HG03097 (cell line): Measurements from ENCODE around the gene CA11.

Experiments
- ATAC-seq: cut with Tn5 transposase; IDR thresholded peaks from one replicate; pipeline ENCODE4 v1.9.1; 2021; ENCODE audit not compliant: unreplicated experiment, low FRiP score

Gene CA11

GRCh38 chr19:48616041-48616436, 29.9 kb downstream of the CA11 start:
- no peak for ATAC-seq

GRCh38 chr19:48615231-48616040, 30.6 kb downstream of the CA11 start:
- no peak for ATAC-seq

GRCh38 chr19:48614436-48615230, 31.4 kb downstream of the CA11 start, which contains the start of gene FAM83E:
TSS of gene FAM83E (minus strand) at chr19:48615076. CDS start at chr19:48613372, 1,704 bp downstream.
- no peak for ATAC-seq

GRCh38 chr19:48613852-48614435, 32.0 kb downstream of the CA11 start:
- ATAC-seq, result no peak

GRCh38 chr19:48613024-48613851, 32.7 kb downstream of the CA11 start:
- ATAC-seq, result no peak

GRCh38 chr19:48611872-48612271, 34.1 kb downstream of the CA11 start:
- ATAC-seq, result no peak

- no peak for ATAC-seq
Observed at GRCh38 chr19:48609571-48610108, 36.3 kb downstream of the CA11 start.

GRCh38 chr19:48608798-48609263, 37.2 kb downstream of the CA11 start:
- ATAC-seq, result no peak

- no peak for ATAC-seq
Observed at GRCh38 chr19:48607359-48607755, 38.6 kb downstream of the CA11 start.

GRCh38 chr19:48606463-48607358, 39.3 kb downstream of the CA11 start, which contains the start of gene SPACA4:
TSS of gene SPACA4 (plus strand) at chr19:48606742. CDS start at chr19:48606979, 237 bp downstream.
- no peak for ATAC-seq

GRCh38 chr19:48603850-48604249, 42.1 kb downstream of the CA11 start:
- ATAC-seq, result no peak

- ATAC-seq, result no peak
Observed at GRCh38 chr19:48603449-48603848, 42.5 kb downstream of the CA11 start.

GRCh38 chr19:48603001-48603400, 43.0 kb downstream of the CA11 start:
- no peak for ATAC-seq

GRCh38 chr19:48600679-48601417, 45.1 kb downstream of the CA11 start:
- ATAC-seq, result no peak

- no peak for ATAC-seq
Observed at GRCh38 chr19:48598996-48599700, 46.8 kb downstream of the CA11 start.

- no peak for ATAC-seq
Observed at GRCh38 chr19:48596679-48597465, 49.1 kb downstream of the CA11 start.

- no peak for ATAC-seq
Observed at GRCh38 chr19:48596237-48596636, 49.8 kb downstream of the CA11 start.
